Suppressor macrophage treated with lipopolysaccharide for 4 hours (primary cell): ENCODE measurements around the gene CIAO3.
"Not testable (repeated sequence)": the region's sequence is repeated elsewhere in the genome, so short reads cannot be mapped to it uniquely, and the experiment has no call there.

Experiments used
- DNase-seq: peaks from one replicate; pipeline ENCODE4 v3.0.0-alpha.2; 2020

CIAO3 gene

GRCh38 chr16:708019-708418, 32.8 kb downstream of the CIAO3 start:
- no peak for DNase-seq

- DNase-seq = no peak
These were observed 33.7 kb downstream of the CIAO3 start for GRCh38 chr16:707062-707538.

GRCh38 chr16:706189-707061, 34.4 kb downstream of the CIAO3 start:
- no peak for DNase-seq

- no peak for DNase-seq
These were observed 35.2 kb downstream of the CIAO3 start, which contains the start of gene FBXL16 for GRCh38 chr16:705431-706188. TSS of gene FBXL16 (minus strand) at chr16:705801. CDS start at chr16:697405, 8,396 bp downstream.

GRCh38 chr16:704552-705380, 36.0 kb downstream of the CIAO3 start:
- DNase-seq = no peak

GRCh38 chr16:704047-704446, 36.8 kb downstream of the CIAO3 start:
- no peak for DNase-seq

- DNase-seq = no peak
These were observed 37.4 kb downstream of the CIAO3 start for GRCh38 chr16:703406-703805.

- DNase-seq = no peak
These were observed 38.5 kb downstream of the CIAO3 start for GRCh38 chr16:702341-702740.

GRCh38 chr16:700684-701584, 39.9 kb downstream of the CIAO3 start:
- DNase-seq = peak; percentile 29

- no peak for DNase-seq
These were observed 41.7 kb downstream of the CIAO3 start for GRCh38 chr16:698911-699671.

GRCh38 chr16:695355-696089, 45.3 kb downstream of the CIAO3 start:
- no peak for DNase-seq

GRCh38 chr16:694863-695354, 45.9 kb downstream of the CIAO3 start:
- DNase-seq = no peak

GRCh38 chr16:694187-694862, 46.5 kb downstream of the CIAO3 start:
- DNase-seq = no peak

- DNase-seq = no peak
These were observed 47.0 kb downstream of the CIAO3 start for GRCh38 chr16:693766-694165.

GRCh38 chr16:693364-693763, 47.4 kb downstream of the CIAO3 start:
- no peak for DNase-seq

GRCh38 chr16:692356-693108, 48.3 kb downstream of the CIAO3 start:
- DNase-seq = no peak

- not testable (repeated sequence) for DNase-seq
These were observed 49.6 kb downstream of the CIAO3 start for GRCh38 chr16:691242-691641.

GRCh38 chr16:689175-689897, 51.5 kb downstream of the CIAO3 start:
- no peak for DNase-seq
